Left kidney (tissue), 8 donors: ENCODE data around the gene TMEM156. TPM values are rescaled to one million over a fixed set of nuclear protein-coding genes. Genes with fewer than 3 reads are reported as not detected.
A peak's percentile ranks its signal among the peaks of the same experiment; 100 is the strongest.

Experiments used
- DNase-seq: peaks from one replicate; pipeline ENCODE4 v3.0.0-alpha.2; 2013
- long read RNA-seq, 8 donors: transcript quantifications; one replicate each; lab custom pipeline, GENCODE V29; 2026
- polyA plus RNA-seq: library from polyadenylated mRNA; unstranded; fragments of 120-200 nt; gene quantifications from one replicate; pipeline ENCODE4 v1.2.1, GENCODE V29; 2013; ENCODE audit not compliant: insufficient read length

The TMEM156 gene, protein sequence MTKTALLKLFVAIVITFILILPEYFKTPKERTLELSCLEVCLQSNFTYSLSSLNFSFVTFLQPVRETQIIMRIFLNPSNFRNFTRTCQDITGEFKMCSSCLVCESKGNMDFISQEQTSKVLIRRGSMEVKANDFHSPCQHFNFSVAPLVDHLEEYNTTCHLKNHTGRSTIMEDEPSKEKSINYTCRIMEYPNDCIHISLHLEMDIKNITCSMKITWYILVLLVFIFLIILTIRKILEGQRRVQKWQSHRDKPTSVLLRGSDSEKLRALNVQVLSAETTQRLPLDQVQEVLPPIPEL
- polyA plus RNA-seq = 3.0 TPM
- long read RNA-seq, donor 1 = 0 reads
- long read RNA-seq, donor 2 = 0 reads
- long read RNA-seq, donor 3 = 0 reads
- long read RNA-seq, donor 4 = 0 reads
- long read RNA-seq, donor 5, partial matches to known transcripts = 0 of 1 reads
- long read RNA-seq, donor 5, other reads (novel, unspliced or antisense) = 0 of 1 reads
- long read RNA-seq, donor 6 = 0 reads
- long read RNA-seq, donor 7, partial matches to known transcripts = 0 of 2 reads
- long read RNA-seq, donor 7, other reads (novel, unspliced or antisense) = 0 of 2 reads
- long read RNA-seq, donor 8 = 0 reads

DNA sequence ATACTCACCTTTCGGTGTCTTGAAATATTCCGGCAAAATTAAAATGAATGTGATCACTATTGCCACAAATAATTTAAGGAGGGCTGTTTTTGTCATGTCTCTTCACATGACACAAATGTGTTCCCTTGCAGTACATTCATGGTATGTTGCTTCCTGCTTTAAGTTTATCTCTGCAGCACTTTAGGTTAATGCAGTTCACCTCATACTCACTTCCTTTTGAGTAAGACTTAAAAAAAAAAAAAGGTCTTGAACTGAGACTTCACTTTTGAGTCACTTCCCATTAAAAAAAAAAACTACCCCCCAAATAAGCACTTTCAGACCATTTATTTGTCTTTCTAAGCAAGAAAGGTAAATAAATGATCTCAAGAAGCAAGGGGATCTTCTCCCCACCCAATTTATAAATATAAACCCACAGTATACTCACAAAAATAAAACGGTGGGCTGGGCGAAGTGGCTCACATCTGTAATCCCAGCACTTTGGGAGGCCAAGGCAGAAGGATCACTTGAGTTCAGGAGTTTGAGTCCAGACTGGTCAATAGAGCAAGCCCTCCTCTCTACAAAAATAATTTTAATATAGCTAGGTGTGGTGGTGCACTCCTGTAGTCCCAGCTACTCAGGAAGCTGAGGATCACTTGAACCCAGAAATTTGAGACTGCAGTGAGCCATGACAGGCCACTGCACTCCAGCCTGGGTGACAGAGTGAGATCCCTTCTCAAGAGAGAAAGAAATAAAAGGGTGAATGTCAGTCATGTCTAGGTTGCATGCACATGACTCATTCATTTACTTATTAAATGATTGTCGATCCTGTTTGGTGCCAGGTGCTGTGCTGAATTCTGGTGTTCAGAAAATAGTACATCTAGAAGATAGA, at the start of gene TMEM156:
TSS of gene TMEM156 (minus strand) at position 192 of the 868 bp plus-strand sequence. CDS start at position 96, 96 bp downstream.
- no peak for DNase-seq

DNA sequence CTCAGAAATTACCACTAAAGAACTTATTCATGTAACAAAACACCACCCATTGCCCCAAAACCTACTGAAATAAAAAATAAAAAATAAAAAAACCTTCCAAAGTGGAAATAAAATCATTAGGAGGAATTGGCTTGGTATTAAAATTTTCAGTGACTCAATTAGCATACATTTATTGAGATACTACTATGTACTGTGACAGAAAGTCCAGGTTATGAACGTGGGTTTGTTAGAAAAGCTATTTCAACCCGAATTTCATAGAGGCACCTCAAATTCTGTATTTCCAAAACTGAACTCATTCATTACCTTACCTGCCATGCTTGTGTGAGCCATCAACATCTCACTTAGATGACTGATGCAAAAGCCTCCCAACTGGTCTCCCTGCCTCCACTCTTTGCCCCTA, 46.6 kb upstream of the TMEM156 start:
- DNase-seq = no peak

DNA sequence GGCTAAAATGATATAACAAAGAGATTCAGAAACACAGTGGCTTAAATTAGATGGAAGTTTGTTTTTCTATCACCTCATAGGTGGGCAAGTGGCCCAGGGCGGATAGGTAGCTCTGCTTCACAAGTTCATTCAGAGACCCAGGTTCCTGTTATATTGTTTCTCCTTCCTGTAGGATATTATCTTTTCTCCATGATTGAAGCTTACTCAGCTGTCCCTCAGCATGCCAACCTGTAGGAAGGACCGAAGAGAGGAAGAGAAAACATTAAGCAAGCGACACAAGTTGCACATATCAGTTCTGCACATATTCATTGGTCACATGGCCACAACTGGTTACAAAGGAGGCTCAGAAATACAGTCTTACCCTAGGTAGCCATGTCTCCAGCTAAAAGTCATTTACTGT, 36.7 kb upstream of the TMEM156 start:
- DNase-seq = no peak

DNA sequence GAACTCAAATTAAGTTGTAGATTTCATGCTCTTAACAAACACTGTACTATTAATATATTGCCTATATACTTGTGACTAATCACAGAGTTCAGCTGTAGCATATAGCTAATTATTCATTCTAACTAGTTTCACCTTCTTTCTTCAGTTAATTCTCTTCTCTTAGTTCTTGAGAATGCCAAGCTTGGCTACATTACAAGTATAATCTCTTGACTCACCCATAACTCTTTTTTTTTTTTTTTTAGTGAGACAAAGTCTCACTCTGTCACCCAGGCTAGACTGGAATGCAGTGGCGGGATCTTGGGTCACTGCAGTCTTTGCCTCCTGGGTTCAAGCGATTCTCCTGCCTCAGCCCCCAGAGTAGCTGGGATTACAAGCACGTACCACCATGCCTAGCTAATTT, 35.2 kb upstream of the TMEM156 start:
- DNase-seq = no peak

DNA sequence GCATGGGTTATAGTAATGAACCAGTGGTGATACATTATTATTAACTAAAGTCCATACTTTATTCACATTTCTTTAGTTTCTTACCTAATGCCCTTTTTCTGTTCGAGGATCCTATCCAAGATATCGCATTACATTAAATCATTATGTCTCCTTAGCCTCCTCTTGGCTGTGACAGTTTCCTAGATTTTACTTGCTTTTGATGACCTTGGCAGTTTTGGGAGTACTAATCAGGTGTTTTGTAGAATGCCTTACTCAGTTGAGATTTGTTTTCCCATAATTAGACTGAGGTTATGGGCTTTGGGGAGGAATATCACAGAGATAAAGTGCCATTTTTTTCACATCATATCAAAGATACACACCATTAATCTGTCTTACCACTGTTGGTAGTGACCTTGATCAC, 34.8 kb upstream of the TMEM156 start:
- DNase-seq = no peak

DNA sequence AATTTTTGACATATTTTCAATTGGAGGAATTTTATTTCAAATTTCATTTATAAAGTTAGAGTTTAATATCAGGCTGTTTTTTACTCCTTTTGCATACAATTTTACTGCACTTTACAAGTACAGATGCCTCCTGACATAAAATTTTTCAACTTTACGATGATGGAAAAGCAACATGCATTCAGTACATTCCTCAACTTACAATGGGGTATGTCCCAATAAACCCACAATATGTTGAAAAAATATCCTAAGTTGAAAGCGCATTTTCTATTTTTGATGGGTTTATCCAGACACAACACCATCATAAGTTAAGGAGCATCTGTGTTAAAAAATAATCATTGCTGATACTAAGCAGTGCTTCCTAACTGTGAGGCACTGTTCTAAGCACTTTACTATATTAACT, 34.2 kb upstream of the TMEM156 start:
- no peak for DNase-seq

DNA sequence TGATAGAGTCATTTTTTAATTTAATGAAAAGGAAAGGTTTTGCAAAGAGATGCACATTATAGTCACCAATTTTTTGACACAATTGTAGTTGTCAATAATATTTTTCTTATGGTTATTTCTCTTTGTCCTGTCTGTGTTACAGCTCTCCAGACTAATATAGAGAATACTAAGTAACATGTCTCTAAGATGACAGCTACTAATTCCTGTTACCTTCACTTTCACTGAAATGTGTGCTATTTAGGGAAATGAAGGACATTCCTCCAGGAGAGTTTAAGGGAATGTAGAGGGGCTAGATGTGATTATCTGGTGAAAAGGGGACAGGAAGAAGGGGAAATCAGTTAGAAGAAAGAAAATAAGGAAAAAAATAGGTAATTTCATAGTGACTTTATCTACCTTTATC, 31.2 kb upstream of the TMEM156 start:
- DNase-seq = no peak

DNA sequence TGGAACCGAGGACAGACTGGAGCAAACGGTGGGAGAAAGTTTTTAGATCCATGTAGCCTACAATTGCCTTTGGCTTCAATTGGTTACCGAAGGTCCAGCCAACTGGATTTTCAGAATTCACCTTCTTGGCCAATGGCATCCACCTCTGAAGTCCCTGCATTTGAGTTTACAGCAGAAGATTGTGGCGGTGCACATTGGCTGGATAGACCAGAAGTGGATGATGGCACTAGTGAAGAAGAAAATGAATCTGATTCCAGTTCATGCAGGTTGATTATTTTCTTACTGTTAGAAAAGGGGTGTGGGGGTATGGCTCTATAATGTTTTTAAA, 30.5 kb upstream of the TMEM156 start:
- DNase-seq = no peak

DNA sequence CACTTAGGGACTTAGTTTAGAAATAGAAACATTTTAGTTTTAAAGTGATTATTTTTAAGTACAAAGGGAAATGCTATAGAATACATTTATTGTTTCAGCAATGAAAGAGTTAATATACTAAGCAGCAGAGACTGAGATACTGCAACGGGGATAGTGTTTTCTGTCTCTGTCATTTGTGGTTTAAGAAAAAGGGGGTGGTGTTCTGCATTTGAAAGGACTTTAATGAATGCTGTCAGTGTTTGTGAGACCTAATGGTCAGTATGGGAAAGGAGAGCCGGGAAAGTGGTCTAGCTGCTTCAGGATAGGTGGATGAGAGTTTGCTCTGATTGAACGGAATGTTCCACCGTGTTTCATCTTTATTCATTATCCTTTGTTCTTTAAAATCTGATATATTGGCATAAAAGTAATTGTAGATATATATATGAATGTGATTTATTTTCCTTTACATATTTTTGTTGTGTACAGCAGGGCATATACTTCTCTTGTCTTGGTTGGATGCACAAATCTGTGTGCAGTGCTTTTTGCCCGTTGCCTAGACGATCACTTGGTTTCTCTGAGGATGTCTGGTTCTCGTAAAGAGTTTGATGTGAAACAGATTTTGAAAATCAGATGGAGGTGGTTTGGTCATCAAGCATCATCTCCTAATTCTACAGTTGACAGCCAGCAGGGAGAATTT, 30.0 kb upstream of the TMEM156 start, which contains the start of gene KLHL5:
TSS of gene KLHL5 (plus strand) at position 139 of the 676 bp plus-strand sequence. CDS start at position 560, 421 bp downstream.
- no peak for DNase-seq

DNA sequence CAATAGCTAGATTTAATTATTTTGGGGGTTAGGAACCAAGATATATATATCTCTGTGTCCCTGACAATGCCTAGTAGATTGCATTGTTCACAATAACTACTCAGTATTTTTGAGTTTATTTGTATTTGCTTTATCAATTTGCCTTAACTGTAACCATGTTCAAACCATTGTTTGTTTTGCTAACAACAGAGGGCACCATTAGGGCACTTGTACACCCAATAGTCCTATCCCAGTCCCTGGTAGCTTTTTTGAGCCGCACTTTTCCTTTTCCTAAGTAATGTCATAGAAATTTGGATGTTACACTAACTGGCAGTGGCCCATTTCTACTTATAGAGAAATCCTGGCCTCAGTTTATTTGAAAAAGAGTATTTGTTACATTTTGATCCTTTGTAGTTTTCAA, 29.2 kb upstream of the TMEM156 start:
- DNase-seq = no peak

DNA sequence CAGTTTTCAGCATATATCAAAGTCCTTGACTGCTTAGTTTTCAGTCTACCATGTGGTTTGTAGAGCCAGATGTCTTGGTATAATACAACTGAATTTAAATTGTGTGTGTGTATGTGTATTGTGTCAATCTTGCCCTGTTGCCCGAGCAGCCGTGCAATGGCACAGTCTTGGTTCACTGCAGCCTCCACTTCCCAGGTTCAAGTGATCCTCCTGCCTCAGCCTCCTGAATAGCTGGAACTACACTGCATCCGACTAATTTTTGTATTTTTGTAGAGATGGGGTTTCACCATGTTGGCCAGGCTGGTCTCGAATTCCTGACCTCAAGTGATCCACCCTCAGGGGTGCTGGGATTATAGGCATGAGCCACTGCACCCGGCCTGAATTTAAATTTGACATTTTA, 23.8 kb upstream of the TMEM156 start:
- no peak for DNase-seq

DNA sequence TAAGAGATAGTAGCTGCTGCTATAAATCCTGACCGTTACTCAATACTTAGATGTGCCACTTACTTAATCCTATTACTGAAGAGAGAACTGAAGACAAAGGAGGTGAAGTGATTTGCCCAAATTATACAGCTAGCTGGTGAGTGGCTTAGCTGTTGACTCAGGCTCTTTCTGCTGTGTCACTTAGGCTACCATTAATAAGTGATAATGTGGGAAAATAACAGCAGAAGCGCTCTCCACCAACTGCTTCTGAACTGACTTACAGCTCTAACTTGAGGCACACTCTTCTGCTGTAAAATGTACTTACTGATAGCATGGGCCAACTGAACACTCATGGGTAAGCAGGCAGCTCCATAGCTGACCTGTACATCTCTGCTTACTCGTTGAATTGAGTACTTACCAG, 22.3 kb upstream of the TMEM156 start:
- DNase-seq = no peak

DNA sequence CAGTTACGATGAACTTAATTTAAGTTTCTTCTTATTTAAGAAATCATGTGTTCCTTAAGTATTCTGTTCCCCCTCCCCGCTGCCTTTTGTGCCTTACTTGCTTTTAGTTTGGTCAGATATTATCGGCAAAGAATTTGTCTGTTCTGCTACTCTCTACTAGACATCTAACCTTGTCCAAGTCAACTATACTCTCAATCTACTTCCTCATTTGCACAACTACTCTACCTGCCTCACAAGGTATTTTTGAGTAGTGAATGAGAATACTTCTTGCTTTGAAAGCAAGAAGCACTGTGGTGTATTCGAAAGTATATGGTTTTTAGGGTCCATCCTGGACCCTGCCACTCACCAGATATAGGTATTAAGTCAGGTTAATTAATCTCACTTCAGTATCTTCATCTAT, 21.8 kb upstream of the TMEM156 start:
- no peak for DNase-seq

DNA sequence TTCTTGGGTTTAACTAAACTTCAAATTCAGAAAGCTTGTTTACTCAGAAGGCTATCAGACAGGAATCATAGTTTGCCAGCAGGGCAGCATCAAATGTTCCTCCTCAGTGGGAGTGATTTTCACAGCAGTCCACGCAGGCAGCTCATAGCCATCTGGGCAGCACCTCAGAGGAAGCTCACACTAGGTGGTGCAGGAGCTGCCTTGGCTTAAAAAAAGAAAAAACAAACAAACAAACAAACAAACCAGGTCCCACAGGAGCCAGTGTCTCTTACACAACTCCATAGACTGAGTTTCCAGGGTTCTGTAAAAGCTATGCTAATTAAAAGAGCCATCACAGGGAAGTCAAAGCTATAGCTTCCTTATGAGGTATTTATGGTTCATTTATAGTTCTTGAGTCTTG, 19.3 kb upstream of the TMEM156 start:
- DNase-seq = no peak

DNA sequence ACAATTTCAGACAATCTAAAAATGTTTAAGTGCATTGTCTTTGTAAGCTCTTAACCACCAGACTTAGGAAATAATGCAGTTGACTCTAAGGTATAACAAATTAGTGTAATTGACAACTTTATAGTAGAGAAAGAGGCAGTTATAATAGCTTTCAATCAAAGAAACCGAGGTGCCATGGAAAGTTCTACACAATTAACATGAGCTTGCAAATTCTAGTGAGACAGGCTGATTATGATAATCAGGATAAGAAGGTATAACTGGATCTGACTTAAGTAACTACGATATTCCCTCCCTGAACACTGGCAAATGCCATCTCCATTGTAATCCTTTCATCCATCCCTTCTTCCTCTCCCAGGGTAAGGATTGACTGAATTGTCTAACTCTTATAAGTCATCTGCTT, 18.4 kb upstream of the TMEM156 start:
- DNase-seq = no peak

DNA sequence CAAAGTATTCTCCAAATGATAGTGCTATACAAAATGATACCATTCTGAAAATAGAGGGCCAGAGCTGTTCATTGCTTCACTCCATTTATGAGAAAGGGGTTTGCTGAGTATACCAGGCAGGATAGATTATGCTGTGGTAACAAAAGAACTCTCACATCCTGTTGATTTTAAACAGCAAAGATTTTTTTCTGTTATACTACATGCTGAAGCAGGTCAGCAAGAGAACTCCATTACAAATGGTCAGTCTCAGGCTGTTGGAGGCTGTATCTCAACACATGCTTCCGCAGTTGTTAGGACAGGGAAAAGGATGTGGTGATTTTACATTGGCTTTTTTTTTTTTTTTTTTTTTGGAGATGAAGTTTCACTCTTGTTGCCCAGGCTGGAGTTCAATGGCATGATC, 16.1 kb upstream of the TMEM156 start:
- DNase-seq = no peak

DNA sequence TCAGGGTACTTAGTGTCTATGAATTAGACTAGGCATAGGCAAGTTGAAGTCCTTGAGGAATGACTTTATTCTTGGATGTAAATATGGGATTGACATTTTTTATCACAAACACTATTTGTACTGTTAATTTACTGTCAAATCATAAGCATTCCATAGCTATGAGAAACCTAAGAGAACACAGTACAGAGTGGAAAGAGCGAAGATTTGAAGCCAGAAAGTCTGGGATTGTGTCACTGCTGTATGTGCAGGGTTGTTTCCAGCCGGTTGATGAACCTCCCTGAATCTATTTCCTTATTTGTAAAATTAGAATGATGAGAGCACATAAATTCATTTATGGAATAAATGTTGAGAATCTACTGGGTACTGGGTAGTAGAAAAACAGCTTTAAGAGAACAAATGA, 15.5 kb upstream of the TMEM156 start:
- no peak for DNase-seq

DNA sequence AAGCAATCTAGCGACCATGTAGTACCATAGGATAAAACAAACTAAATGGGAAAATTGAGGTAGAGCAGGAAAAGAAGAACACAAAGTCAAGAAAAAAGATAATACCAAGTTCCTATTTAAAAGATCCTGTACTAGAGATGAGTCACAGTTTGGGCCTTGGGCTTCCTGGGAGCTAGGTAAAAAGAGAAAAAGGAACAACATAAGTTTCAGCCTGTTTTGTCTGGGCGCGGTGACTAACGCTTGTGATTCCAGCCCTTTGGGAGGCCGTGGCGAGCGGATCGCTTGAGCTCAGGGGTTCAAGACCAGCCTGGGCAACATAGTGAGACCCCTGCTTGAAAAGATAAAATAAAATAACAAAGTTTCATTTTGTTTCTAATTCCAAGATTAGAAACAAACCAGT, 14.0 kb upstream of the TMEM156 start:
- DNase-seq = no peak

DNA sequence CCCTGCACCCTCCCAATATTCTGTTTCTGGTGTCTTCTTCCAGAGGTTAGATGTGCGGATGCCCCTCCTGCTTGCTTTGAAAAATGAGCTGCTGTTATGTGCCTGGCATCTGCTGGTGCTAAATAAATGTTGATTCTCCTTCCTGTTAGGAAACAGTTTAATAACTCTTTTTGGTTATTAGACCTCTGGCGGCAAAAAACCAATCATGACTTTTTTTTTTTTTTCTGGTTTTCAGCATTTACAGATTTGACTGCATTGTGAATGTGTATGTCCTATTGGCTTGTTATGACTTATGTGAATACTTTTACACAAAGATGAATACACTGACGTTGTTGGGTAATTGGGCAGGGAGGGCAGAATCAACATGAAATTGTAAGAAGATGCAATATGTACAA, 13.6 kb upstream of the TMEM156 start:
- DNase-seq = no peak

DNA sequence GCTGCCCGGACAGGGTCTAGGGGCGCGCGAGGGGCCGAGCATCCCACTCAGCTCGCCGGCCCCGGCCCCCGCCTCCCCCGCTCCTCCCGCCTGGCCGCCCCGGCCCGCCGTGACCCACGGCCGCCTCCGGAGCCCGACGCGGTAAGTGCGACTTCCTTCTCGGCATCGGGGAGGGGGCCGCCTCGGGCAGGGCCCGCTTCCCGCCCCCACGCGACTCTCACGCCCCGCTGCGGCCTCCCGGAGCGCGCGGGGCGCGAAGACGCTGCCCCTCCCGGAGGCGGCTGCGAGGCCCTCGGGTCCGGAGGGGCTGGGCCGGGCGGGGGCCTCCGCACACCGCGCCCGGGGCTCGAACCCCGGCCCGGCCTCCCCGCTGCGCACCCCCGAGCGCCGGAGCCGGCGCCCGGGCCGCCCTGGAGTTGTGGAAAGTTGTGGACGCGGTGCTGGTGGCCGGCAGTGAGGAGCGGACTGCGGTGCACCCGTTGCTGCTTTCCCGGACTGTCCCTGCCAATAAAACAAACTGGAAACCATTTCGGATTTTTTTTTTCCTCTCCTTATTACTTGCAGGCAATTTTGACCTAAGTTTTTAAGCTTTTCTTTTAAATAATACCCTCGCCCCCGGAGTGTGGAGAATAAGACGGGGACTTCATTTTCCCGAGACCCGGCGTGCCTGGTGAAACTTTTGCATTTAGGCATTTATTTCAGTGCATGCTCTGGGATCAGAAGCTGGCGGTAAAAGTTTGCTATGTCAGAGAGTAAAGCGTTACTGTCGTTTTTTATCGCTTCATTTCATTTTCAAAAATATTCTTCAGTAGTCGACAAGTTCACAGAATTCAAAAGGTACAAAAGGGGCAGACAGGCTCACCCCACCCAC, 13.0 kb upstream of the TMEM156 start:
- DNase-seq = no peak

DNA sequence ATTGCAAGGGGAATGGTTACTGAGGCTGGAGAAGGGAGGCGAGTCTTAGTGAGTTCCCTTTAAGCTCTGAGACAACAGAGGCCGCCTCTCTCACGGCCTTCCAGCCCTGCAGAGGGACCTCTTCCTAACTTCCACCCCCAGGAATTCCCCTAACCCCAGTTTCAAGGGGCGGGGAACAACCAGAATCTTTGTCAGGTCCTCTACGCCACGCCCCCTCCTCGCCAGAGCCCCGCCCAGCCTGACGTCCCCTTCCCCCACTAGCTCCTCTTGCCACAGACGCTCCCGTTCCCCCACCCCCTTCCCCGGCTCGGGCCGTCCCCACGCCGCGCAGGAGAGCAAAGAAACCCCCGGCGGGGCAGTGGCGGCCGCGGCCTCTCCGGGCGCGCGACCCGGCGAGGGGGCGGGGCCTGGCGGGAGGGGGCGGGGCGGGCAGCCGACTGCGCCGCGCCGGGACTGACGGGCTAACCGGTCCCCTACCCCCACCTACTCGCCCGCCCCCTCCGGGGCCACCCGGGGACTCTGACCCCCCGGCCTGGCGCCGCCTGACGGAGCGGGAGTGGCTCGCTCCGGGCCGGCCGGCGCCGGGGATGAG, 12.3 kb upstream of the TMEM156 start:
- DNase-seq = peak; percentile 83
